ENCODE data around the gene CCNA1.
A peak's percentile ranks its signal among the peaks of the same experiment; 100 is the strongest.

The CCNA1 gene

DNA sequence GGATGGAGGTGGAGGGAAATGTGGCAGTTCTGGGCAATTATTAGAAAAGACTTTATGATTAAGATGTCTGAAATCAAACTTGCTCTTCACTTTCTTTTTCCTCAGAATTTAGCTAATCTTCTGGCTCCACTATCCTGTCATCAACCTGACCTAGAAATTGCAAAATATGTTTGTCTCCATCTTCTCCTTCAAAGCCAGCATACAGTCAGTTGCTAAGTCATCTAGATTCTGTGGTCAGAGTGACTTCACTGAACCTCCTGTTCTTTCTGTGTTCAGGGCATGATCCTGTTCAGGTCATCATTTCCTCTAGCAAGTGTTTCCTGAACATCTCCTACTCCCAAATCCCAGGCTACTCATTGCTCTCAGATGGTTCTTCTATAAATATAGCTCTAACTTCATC is 10.8 kb upstream of the CCNA1 start:
- H3K4me2 ChIP-seq (ENCODE audit: low read length): no peak overlapping the region
- no peak overlapping the region for H3K4me3 ChIP-seq (ENCODE audit: low read depth, low read length)

DNA sequence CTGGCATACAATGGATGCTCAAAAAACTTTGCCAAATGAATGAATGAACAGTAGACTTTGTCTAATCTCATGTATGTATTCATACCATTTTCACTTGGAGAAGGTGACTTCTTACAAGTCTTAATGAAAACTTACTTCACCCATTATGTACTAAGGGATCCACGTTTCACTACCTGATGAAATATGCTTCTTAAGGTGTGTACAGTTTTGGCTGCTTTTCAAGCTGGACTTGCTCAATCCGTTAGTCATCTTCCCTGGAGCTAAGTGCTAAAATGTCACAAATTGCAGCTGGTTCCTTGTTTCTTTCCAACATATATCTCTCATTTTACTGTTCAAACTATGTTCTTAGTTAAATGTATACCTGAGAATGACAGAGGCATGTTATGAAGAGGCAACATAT is 4.2 kb upstream of the CCNA1 start:
- H3K27me3 ChIP-seq (ENCODE audit: control insufficient read depth, insufficient read depth, low read length): no peaks in the 10 kb centered on the region
- H3K4me1 ChIP-seq: no peaks in the 10 kb centered on the region
- H3K4me2 ChIP-seq (ENCODE audit: low read length): no peak overlapping the region
- no peak overlapping the region for H3K27ac ChIP-seq
- TF ChIP-seq, protein P1, sequence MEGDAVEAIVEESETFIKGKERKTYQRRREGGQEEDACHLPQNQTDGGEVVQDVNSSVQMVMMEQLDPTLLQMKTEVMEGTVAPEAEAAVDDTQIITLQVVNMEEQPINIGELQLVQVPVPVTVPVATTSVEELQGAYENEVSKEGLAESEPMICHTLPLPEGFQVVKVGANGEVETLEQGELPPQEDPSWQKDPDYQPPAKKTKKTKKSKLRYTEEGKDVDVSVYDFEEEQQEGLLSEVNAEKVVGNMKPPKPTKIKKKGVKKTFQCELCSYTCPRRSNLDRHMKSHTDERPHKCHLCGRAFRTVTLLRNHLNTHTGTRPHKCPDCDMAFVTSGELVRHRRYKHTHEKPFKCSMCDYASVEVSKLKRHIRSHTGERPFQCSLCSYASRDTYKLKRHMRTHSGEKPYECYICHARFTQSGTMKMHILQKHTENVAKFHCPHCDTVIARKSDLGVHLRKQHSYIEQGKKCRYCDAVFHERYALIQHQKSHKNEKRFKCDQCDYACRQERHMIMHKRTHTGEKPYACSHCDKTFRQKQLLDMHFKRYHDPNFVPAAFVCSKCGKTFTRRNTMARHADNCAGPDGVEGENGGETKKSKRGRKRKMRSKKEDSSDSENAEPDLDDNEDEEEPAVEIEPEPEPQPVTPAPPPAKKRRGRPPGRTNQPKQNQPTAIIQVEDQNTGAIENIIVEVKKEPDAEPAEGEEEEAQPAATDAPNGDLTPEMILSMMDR (IDR thresholded peaks at IDR 0.05): no peak
- no peak overlapping the region for H2AFZ ChIP-seq
- H3K79me2 ChIP-seq: no peaks in the 10 kb centered on the region
- no peaks in the 10 kb centered on the region for H3K36me3 ChIP-seq (ENCODE audit: control insufficient read depth, insufficient read depth, low read length)
- H3K9me3 ChIP-seq (ENCODE audit: control insufficient read depth, low read length): no peaks in the 10 kb centered on the region
- no peak overlapping the region for H3K4me3 ChIP-seq (ENCODE audit: low read depth, low read length)
- H3K9ac ChIP-seq: no peak overlapping the region

More for the DNA sequence above, 10.8 kb upstream of the CCNA1 start:
- H3K27me3 ChIP-seq (ENCODE audit: control insufficient read depth, insufficient read depth, low read length): no peaks in the 10 kb centered on the region
- H3K9ac ChIP-seq: no peak overlapping the region
- peak overlapping the region; percentile 38 for H2AFZ ChIP-seq
- no peak overlapping the region for H3K27ac ChIP-seq
- H3K9me3 ChIP-seq (ENCODE audit: control insufficient read depth, low read length): no peaks in the 10 kb centered on the region
- TF ChIP-seq, protein P1 (IDR thresholded peaks at IDR 0.05): no peak
- H3K4me1 ChIP-seq: peaks cover 7% of the 10 kb centered on the region
- no peaks in the 10 kb centered on the region for H3K79me2 ChIP-seq
- H3K36me3 ChIP-seq (ENCODE audit: control insufficient read depth, insufficient read depth, low read length): no peaks in the 10 kb centered on the region

DNA sequence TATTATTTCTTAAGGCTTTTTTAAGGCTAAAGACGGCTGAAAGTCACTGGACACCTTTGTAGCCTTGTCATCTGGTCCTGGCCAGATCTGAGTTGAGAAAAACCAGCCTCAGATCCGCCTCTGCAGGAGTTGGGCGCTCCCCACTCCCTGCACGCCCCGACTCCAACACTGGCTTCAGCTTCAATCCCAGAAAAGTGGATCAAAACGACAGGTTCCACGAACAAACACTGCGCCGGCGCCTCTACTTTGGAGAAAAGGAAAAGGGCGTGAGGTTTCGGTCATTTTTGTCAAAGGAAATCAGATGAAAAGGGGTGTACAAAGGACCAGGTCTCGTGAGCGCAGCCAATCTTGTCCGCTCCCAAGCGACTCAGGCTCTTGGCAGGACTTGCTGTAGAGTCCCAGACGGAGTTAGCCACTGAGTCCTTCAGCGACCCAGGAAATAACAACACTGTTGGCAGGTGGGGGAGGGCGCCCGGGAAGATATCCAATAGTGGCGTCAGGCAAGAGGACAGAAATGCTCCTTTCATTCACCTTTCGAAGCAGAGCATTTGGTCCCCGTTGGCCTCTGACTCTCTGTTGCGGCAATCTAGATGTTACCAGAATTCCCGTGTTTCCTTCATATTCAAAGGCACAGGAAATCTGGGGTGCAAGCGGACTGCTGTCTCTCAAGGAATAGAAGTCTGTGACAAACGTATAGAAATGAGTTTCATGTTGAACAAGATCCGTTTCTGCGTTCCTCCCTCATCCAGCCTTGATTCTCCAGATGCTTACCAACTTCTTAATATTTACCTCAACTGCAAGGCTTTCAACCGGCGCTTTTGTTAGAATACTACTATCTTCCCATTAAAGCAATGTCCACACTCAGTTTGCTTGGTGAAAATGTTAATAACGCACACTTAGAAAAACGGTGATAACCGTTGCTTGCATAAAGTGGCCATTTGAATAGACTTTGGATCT is 1.8 kb upstream of the CCNA1 start:
- no peak overlapping the region for H3K27ac ChIP-seq
- no peaks in the 10 kb centered on the region for H3K27me3 ChIP-seq (ENCODE audit: control insufficient read depth, insufficient read depth, low read length)
- no peak overlapping the region for H3K4me2 ChIP-seq (ENCODE audit: low read length)
- H3K36me3 ChIP-seq (ENCODE audit: control insufficient read depth, insufficient read depth, low read length): no peaks in the 10 kb centered on the region
- no peak overlapping the region for H3K4me3 ChIP-seq (ENCODE audit: low read depth, low read length)
- no peak overlapping the region for H3K9ac ChIP-seq
- TF ChIP-seq, protein P1 (IDR thresholded peaks at IDR 0.05): no peak
- no peak overlapping the region for H2AFZ ChIP-seq
- H3K79me2 ChIP-seq: no peaks in the 10 kb centered on the region
- no peaks in the 10 kb centered on the region for H3K4me1 ChIP-seq
- no peaks in the 10 kb centered on the region for H3K9me3 ChIP-seq (ENCODE audit: control insufficient read depth, low read length)

DNA sequence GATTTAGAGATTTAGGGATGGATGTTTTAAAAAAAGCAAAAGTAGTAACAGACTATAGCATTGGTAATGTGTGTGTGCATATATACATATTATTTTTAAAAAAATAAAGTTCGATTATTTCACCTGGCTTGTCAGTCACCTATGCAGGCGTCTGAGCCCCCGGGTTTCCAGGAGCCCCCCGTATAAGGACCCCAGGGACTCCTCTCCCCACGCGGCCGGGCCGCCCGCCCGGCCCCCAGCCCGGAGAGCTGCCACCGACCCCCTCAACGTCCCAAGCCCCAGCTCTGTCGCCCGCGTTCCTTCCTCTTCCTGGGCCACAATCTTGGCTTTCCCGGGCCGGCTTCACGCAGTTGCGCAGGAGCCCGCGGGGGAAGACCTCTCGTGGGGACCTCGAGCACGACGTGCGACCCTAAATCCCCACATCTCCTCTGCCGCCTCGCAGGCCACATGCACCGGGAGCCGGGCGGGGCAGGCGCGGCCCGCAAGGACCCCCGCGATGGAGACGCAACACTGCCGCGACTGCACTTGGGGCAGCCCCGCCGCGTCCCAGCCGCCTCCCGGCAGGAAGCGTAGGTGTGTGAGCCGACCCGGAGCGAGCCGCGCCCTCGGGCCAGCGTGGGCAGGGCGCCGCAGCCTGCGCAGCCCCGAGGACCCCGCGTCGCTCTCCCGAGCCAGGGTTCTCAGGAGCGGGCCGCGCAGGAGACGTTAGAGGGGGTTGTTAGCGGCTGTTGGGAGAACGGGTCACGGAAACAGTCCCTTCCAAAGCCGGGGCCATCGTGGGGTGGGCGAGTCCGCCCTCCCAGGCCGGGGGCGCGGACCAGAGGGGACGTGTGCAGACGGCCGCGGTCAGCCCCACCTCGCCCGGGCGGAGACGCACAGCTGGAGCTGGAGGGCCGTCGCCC is 840 bp upstream of the CCNA1 start:
- no peaks in the 10 kb centered on the region for H3K79me2 ChIP-seq
- H3K4me3 ChIP-seq (ENCODE audit: low read depth, low read length): peak overlapping the region; percentile 69
- no peak overlapping the region for H3K9ac ChIP-seq
- H3K4me1 ChIP-seq: no peaks in the 10 kb centered on the region
- peak overlapping the region; percentile 85 for H3K27ac ChIP-seq
- H2AFZ ChIP-seq: peak overlapping the region; percentile 86
- H3K36me3 ChIP-seq (ENCODE audit: control insufficient read depth, insufficient read depth, low read length): no peaks in the 10 kb centered on the region
- H3K27me3 ChIP-seq (ENCODE audit: control insufficient read depth, insufficient read depth, low read length): no peaks in the 10 kb centered on the region
- H3K9me3 ChIP-seq (ENCODE audit: control insufficient read depth, low read length): no peaks in the 10 kb centered on the region
- TF ChIP-seq, protein P1 (IDR thresholded peaks at IDR 0.05): no peak
- H3K4me2 ChIP-seq (ENCODE audit: low read length): peak overlapping the region; percentile 92
